Fibroblast of pulmonary artery (primary cell): Measurements from ENCODE around the gene KLHL15.

ENCODE experiments used
- DNase-seq: peaks from one replicate; pipeline ENCODE4 v3.0.0-alpha.2; 2010; ENCODE audit warnings: low read depth
- H3K4me3 ChIP-seq: replicated peaks from 2 replicates; pipeline ENCODE4 v1.5.1; 2011; ENCODE audit warnings: low read depth, mild to moderate bottlenecking, control low read depth, low read length, moderate library complexity
- CTCF ChIP-seq: IDR thresholded peaks from 2 replicates; pipeline ENCODE4 v1.5.1; 2011; ENCODE audit warnings: mild to moderate bottlenecking, control low read depth, low read length, inconsistent platforms; ENCODE audit errors: missing control alignments

KLHL15 gene

GRCh38 chrX:24017674-24018073, 9.3 kb downstream of the KLHL15 start:
- DNase-seq: no peak
- TF ChIP-seq CTCF: no peak
- H3K4me3 ChIP-seq: no peak overlapping the region

- no peak overlapping the region for H3K4me3 ChIP-seq
- DNase-seq: no peak
- TF ChIP-seq CTCF: no peak
Observed at GRCh38 chrX:24014388-24015018, 12.5 kb downstream of the KLHL15 start.

- TF ChIP-seq CTCF: no peak
- DNase-seq: no peak
- no peak overlapping the region for H3K4me3 ChIP-seq
Observed at GRCh38 chrX:24012266-24012665, 14.7 kb downstream of the KLHL15 start.

- no peak for DNase-seq
- H3K4me3 ChIP-seq: no peak overlapping the region
- TF ChIP-seq CTCF: no peak
Observed at GRCh38 chrX:24005867-24006266, 21.1 kb downstream of the KLHL15 start.

- no peak for TF ChIP-seq CTCF
- DNase-seq: no peak
- H3K4me3 ChIP-seq: no peak overlapping the region
Observed at GRCh38 chrX:24005028-24005427, 22.0 kb downstream of the KLHL15 start.

- no peak for DNase-seq
- no peak overlapping the region for H3K4me3 ChIP-seq
- TF ChIP-seq CTCF: no peak
Observed at GRCh38 chrX:24002792-24003191, 24.2 kb downstream of the KLHL15 start.

GRCh38 chrX:24002167-24002566, 24.8 kb downstream of the KLHL15 start:
- TF ChIP-seq CTCF: no peak
- H3K4me3 ChIP-seq: no peak overlapping the region
- DNase-seq: no peak
